Measurements from ENCODE around the gene PROB1.

DNA sequence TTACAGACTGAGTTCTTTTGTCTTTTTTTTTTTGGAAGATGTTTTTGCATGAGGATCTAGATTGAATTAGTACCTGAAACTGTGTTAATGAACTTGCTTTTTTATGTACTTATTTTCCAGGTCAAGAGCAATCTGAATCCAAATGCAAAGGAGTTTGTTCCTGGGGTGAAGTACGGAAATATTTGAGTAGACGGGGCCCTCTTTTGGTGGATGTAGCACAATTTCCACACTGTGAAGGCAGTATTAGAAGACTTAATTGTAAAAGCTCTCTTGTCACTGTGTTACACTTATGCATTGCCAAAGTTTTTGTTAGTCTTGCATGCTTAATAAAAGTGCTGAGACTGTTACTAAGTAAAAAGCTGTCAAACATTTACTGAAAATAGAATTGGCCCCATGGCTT is 26.3 kb downstream of the PROB1 start:
- TF ChIP-seq EZH2 (IDR thresholded peaks at IDR 0.05; ENCODE audit: insufficient read depth, poor library complexity, severe bottlenecking) (no peak), EZH2phosphoT487 (IDR thresholded peaks at IDR 0.05; ENCODE audit: insufficient read depth, low read depth) (no peak)
